Left forelimb (tissue), 1 donor: ENCODE results near the gene SLITRK2.

ENCODE experiments used
- DNase-seq: peaks from one replicate; pipeline ENCODE4 v3.0.0-alpha.2; 2018; ENCODE audit warnings: low spot score

SLITRK2 gene

GRCh38 chrX:145817331-145818185 lies at the start of gene SLITRK2:
SLITRK2 (plus strand) TSS chrX:145817829; CDS start chrX:145822426, 4,597 bp downstream.
- peak; percentile 61 for DNase-seq

DNA sequence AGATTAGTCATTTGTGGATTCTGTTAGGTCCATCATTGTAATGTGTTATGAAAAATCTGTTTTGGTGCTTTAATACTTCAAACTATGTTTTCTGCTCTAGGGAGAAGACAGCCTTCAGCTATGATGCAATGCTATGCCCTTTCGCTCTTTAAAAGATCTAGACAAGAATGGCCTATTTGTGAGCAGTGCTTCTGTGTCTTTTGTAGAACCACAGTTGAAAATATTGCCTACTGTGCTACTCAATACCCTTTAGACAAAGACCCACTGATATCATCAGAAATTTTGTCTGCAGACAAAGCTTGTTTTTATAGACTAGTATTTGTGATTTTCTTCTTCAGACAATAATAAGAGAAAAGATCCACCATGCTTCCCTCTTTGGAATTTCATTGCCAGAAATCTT lies 44.6 kb upstream of the SLITRK2 start:
- no peak for DNase-seq

GRCh38 chrX:145792281-145792680 lies 25.3 kb upstream of the SLITRK2 start:
- no peak for DNase-seq

DNA sequence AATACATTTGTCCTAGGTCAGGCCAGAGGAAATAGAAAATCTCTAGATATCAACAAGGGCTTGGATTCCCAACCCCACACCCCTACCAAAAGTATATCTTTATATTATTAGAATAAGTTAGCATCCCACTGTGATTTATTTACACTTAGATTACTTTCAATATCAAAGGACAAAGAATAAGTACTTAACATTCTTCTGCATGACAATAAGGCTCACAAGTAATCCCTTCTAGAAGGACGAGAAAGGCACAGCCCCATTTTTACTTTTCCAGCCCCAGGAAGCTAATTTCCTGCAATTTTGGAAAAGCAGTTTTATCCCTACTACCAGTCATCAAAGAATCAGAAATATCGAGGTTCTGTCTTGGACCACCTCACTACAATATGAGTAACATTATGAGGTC lies 14.1 kb upstream of the SLITRK2 start:
- no peak for DNase-seq

GRCh38 chrX:145813081-145813480 lies 4.5 kb upstream of the SLITRK2 start:
- DNase-seq, result no peak

GRCh38 chrX:145816601-145817315 lies 871 bp upstream of the SLITRK2 start:
- no peak for DNase-seq

DNA sequence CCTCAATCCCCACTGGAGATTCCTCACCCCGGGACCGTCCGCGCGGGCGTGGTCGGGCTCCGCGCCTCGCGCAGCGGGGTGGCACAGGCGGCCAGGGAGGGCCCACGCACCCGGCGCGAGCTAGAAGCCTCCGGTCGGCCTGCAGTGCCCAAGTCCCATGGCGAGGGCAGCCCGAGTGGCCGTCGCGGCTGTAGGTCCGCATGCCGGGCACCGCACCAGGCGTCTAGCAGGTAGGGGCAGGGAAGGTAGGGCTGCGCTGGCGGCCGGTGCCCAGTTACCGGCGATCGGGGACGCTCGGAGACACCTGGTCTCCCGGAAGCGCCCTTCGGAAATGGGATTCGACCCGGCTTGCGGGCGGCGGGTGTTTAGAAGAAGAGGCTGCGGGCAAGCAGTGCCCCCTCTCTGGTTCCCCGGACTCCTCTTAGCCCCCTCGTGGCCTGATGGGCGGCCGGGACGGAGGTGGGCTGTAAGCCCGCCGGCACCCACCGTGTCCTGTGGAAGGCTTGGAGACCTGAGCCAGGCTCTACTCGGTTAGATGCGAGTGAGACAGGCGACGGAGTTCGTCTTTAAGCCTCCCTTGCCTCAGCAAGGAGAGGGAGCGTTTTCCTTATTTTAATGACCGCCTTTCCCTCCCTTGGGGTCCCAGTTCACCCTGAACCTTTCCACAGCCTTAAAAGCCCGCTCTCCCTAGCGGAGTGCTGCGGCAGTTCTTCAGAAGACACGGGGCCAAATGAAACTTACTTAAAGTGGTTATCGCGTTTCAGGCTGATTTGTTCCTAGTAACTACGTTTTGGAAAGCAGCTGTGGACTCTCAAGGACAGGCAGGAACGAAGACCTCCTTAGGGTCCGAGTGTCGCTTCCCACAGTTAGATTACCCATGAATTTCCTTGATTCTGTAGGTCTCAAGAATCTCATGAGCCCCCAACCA lies 821 bp downstream of the SLITRK2 start:
- DNase-seq, result no peak

GRCh38 chrX:145820825-145821224 lies 3.2 kb downstream of the SLITRK2 start:
- DNase-seq, result no peak

DNA sequence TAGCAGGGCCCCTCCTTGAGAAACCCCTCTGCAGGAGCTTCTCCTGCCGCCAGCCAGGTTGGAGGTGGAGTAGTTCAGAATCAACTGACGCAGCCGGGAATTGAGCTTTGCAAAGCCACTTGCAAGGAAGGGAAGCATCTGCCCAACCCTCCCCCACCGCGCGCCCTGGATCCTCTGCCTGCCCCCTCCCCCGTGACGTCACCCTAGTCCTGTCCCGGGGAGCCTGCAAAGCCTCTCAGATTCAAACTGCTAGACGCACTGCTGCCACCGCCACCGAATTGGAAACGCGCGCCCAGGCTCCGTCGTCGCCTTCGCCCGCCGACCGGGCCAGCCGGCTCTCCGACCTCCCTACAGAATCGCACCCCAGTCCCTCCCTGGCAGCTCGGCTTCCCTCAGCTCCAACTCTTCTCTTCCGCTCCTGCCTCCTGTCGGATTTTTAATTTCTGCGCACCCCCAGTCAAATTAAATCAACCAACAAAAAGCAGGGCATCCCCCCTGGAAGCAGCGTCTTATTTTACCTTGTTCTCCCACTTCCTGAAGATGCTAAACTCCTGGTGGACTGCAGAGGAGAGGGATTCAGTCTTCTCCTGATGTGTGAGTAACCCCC lies 3.8 kb downstream of the SLITRK2 start:
- peak; percentile 61 for DNase-seq

DNA sequence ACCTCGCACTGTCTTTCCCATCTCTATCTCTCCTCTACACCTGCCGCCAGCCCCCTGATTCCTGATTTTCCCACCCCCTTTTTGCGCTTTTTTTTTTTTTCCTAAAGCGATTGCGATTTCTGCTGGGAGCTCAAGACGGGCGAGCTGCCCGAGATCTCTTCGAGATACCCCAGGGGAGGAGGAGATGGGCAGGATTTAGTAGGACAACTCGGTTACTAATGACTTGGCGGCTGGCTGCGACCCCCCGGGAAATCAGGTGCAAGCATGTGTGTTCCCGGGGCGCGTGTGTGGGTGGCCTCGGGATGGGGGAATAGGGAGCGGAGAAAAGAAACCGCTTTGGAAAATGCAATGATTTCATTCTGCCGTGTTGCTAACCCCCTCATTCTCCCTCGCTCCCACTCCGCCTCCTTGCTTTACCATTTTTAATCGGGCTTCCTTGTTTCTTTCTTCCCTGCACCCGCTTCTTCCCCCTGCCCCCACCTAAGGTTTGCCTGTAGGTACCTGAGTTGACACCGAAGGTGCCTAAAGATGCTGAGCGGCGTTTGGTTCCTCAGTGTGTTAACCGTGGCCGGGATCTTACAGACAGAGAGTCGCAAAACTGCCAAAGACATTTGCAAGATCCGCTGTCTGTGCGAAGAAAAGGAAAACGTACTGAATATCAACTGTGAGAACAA lies 4.4 kb downstream of the SLITRK2 start:
- no peak for DNase-seq

DNA sequence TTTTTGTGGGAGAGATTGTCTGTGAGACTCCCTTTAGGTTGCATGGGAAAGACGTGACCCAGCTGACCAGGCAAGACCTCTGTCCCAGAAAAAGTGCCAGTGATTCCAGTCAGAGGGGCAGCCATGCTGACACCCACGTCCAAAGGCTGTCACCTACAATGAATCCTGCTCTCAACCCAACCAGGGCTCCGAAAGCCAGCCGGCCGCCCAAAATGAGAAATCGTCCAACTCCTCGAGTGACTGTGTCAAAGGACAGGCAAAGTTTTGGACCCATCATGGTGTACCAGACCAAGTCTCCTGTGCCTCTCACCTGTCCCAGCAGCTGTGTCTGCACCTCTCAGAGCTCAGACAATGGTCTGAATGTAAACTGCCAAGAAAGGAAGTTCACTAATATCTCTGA lies 5.5 kb downstream of the SLITRK2 start:
- no peak for DNase-seq

- no peak for DNase-seq
These were observed 8.3 kb downstream of the SLITRK2 start for GRCh38 chrX:145825896-145826295.

DNA sequence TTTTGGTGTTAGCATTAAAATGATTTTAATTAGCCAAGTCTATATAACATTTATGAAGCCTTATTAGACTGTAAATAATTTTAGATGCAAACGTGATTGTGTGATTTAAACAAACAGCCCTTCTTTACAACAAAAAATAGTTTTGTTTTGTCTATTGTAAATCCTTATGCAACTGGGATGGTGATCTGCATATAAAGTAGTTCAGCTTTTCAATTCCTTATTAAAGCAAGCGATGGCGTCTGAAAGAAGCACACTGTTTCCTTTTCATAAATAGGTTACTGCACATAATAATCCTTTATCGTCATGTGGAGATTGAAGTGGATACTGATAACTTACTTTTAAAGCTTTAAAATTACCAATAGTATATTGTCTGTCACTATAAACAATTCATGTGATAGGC lies 8.8 kb downstream of the SLITRK2 start:
- no peak for DNase-seq

DNA sequence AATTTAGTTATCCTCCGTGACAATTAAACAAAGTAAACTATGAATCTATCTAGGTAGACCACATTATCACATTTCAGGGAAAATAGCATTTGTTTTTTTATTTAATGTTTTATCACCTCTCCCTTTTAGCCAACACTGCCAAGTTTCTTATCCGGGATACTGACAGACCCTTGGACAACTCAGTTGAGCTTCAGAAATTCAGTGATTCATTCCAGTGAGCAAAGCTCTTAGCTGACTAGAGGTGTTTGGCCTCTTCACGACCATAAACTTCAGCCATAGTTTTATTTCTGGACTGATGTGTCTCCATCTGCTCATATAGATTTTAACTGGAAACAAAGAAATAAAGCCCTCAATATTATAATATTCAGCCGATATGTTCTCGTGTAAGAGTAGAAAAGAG lies 15.2 kb downstream of the SLITRK2 start:
- DNase-seq, result no peak

GRCh38 chrX:145840531-145840930 lies 22.9 kb downstream of the SLITRK2 start:
- no peak for DNase-seq

DNA sequence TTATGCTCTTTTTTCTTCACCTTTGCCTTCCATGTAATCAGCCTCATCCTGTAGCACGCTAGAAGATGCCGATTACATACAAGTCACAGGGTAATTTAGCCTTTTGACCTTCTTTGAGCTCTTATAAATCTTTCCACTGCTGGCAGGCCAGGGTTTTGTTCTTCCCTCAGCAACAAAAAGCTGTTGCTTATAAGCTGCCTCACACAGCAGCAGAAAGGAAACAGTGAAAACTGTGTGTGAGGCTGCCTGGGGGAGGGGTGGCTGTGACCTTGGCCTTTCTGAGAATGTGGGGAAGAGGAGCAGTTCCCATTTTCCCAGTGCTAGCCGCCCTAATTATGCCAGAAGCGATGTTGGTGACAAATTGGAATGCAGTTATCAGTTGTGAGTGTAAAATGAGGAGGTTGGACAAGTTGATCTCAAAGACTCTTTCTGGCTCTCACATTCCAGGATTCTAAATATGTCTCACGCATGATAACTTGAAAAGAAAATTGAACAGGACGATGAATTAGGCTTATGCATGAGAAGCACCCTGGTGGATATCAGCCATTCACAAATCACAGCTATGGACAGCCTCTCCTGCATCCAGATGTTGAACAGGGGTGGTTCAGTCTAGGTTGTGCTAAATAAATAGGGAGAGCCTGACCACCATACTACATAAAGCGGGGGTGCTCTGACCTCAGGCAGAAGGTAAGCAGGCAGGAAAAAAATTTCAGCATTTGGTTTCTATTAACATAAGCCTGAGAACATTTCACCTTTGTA lies 25.7 kb downstream of the SLITRK2 start:
- DNase-seq, result no peak

DNA sequence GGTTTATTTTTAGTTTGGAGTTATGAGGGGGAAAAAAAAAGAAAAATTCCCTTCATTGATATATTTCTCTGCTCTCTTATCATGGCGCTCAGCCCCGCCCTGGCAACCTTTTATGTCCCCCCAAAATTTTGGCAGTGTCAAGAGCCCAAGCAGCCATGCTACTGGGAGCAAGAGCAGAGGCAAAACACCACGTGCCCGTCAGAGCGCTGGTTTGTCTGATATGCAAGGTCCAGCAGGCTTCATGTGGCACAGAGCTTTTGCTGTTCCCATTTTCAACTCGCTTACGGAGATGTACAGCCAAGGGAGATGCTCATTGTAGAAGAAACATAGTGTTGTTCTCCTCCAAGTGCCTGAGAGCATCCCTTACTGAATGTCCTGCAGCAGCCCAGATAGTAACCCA lies 27.3 kb downstream of the SLITRK2 start:
- no peak for DNase-seq

- no peak for DNase-seq
These were observed 30.8 kb downstream of the SLITRK2 start for GRCh38 chrX:145848448-145848847.

GRCh38 chrX:145848857-145849256 lies 31.2 kb downstream of the SLITRK2 start:
- DNase-seq, result no peak

DNA sequence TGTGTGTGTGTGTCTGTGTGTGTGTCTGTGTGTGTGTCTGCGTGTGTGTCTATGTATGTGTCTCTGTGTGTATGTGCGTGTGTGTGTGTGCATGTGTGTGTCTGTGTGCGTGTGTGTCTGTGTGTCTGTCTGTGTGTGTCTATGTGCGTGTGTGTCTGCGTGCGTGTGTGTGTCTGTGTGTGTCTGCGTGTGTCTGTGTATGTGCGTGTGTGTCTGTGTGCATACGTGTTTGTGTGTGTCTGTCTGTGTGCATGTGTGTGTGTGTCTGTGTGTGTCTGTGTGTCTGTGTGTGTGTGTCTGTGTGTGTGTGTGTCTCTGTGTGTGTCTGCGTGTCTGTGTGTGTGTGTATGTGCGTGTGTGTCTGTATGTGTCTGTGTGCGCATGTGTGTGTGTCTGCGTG lies 35.6 kb downstream of the SLITRK2 start:
- no peak for DNase-seq

DNA sequence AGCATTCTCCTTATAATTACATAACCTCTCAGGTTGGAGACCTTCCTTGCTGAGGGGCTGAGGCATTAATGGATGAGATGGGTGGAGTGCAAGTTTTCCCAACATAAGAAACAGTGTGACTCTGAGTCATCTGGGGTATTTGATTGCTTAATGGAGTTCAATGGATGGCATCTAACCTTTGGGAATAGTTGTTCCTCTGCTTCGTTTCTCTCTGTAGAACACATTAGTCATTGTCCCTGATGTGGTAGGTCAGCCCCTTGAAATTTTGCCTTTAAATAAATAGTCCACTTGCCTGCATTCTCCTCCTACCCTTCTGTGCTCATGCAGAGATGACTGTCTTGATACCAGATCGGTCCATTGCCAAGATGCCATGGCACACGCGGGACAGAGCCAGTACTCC lies 38.6 kb downstream of the SLITRK2 start:
- DNase-seq, result no peak
